Trophoblast cell (in vitro differentiated cells and primary cell): ENCODE results near the gene HKDC1.

ENCODE experiments used
- DNase-seq, 2 donors: peaks; one replicate each; pipeline ENCODE4 v3.0.0-alpha.2; 2016
- H2AFZ ChIP-seq: 2 replicates; pipeline ENCODE4 v1.6.1; 2013; ENCODE audit warnings: low read length, moderate library complexity, mild to moderate bottlenecking; ENCODE audit not compliant: insufficient read depth, poor library complexity
- H2AK5ac ChIP-seq: 2 replicates; pipeline ENCODE4 v1.6.1; 2013; ENCODE audit warnings: mild to moderate bottlenecking, low read length
- H2BK120ac ChIP-seq: 2 replicates; pipeline ENCODE4 v1.6.1; 2013; ENCODE audit warnings: low read length, mild to moderate bottlenecking, moderate library complexity; ENCODE audit not compliant: insufficient read depth, poor library complexity
- H2BK12ac ChIP-seq: 2 replicates; pipeline ENCODE4 v1.6.1; 2013; ENCODE audit warnings: mild to moderate bottlenecking, low read length, moderate library complexity
- H2BK5ac ChIP-seq: 2 replicates; pipeline ENCODE4 v1.6.1; 2013; ENCODE audit warnings: low read length, low read depth, moderate library complexity, mild to moderate bottlenecking; ENCODE audit not compliant: poor library complexity
- H3K14ac ChIP-seq: 2 replicates; pipeline ENCODE4 v1.6.1; 2013; ENCODE audit warnings: mild to moderate bottlenecking, low read length
- H3K18ac ChIP-seq: 2 replicates; pipeline ENCODE4 v1.6.1; 2013; ENCODE audit warnings: mild to moderate bottlenecking, low read length
- H3K23ac ChIP-seq: 2 replicates; pipeline ENCODE4 v1.6.1; 2013; ENCODE audit warnings: low read length
- H3K27ac ChIP-seq: 2 replicates; pipeline ENCODE4 v1.5.1; 2013; ENCODE audit warnings: low read depth, mild to moderate bottlenecking, inconsistent platforms, low read length, moderate library complexity
- H3K27me3 ChIP-seq: 2 replicates; pipeline ENCODE4 v1.6.1; 2013; ENCODE audit warnings: inconsistent platforms, mild to moderate bottlenecking, low read length, moderate library complexity; ENCODE audit not compliant: insufficient read depth
- H3K36me3 ChIP-seq, 2 experiments: 1 replicate in 1 of 2; 2 replicates in 1 of 2; pipeline ENCODE4 v1.6.1; 2013; ENCODE audit warnings: low read length in 2 of 2, mild to moderate bottlenecking in 2 of 2, moderate library complexity in 1 of 2; ENCODE audit not compliant: insufficient read depth in 2 of 2, control insufficient read depth in 1 of 2
- H3K4ac ChIP-seq: 2 replicates; pipeline ENCODE4 v1.6.1; 2013; ENCODE audit warnings: low read depth, mild to moderate bottlenecking, low read length, moderate library complexity
- H3K4me1 ChIP-seq, 2 experiments: 1 replicate in 1 of 2; 2 replicates in 1 of 2; pipeline ENCODE4 v1.6.1; 2013; ENCODE audit warnings: low read length in 2 of 2, mild to moderate bottlenecking in 2 of 2, moderate library complexity in 1 of 2; ENCODE audit not compliant: insufficient read depth in 2 of 2, control insufficient read depth in 1 of 2
- H3K4me2 ChIP-seq: 2 replicates; pipeline ENCODE4 v1.6.1; 2013; ENCODE audit warnings: inconsistent platforms, mild to moderate bottlenecking, low read length, moderate library complexity
- H3K4me3 ChIP-seq: 2 replicates; pipeline ENCODE4 v1.5.1; 2013; ENCODE audit warnings: mild to moderate bottlenecking, low read depth, low read length, inconsistent platforms
- H3K79me1 ChIP-seq: one replicate; pipeline ENCODE4 v1.6.1; 2013; ENCODE audit warnings: low read length
- H3K79me2 ChIP-seq: 2 replicates; pipeline ENCODE4 v1.6.1; 2013; ENCODE audit warnings: low read length, mild to moderate bottlenecking; ENCODE audit not compliant: control insufficient read depth, insufficient read depth, poor library complexity
- H3K9ac ChIP-seq: 2 replicates; pipeline ENCODE4 v1.6.1; 2013; ENCODE audit warnings: mild to moderate bottlenecking, low read length
- H3K9me3 ChIP-seq: 2 replicates; pipeline ENCODE4 v1.6.1; 2013; ENCODE audit warnings: low read depth, mild to moderate bottlenecking, control low read depth, inconsistent platforms, low read length; ENCODE audit not compliant: insufficient read depth
- H4K12ac ChIP-seq: 2 replicates; pipeline ENCODE4 v1.6.1; 2013; ENCODE audit warnings: low read depth, mild to moderate bottlenecking, low read length, moderate library complexity
- H4K8ac ChIP-seq: 2 replicates; pipeline ENCODE4 v1.6.1; 2013; ENCODE audit warnings: low read depth, mild to moderate bottlenecking, low read length, moderate library complexity
- H4K91ac ChIP-seq: one replicate; pipeline ENCODE4 v1.6.1; 2013; ENCODE audit warnings: low read depth, mild to moderate bottlenecking, low read length, moderate library complexity
- WGBS: extraction: QIAGEN DNeasy Blood & Tissue Kit; methylation state at CpG from one replicate; pipeline ENCODE4 v1.1.7; 2013; ENCODE audit warnings: missing lambda C conversion rate; ENCODE audit not compliant: insufficient read length, insufficient coverage; ENCODE audit errors: extremely low coverage; 5-methylcytosine and 5-hydroxymethylcytosine counted together

Gene HKDC1

DNA sequence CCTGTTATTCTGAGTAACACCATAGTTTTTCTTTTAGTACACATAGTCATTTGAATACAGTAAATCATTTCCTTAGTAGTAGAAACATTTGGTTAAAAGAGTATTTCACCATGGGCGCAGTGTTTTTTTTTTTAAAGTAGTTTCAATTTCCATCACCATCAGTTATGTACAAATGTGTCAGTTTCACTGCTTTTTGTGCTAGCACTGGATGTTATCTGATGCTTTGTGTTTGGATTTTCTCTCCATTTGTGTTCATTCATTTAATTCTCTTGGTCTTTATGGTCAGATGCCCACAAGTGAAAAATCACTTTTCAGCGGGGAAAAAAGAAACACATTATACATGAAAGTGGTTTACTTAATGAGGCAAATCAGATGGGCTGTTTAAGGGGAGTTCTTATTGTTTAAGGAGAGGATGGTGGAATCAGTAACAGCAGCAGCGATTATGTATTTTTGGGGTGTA is 42.2 kb downstream of the HKDC1 start:
- no peak overlapping the region for H2BK12ac ChIP-seq
- H3K4me3 ChIP-seq, result no peak overlapping the region
- no peak overlapping the region for H3K4me2 ChIP-seq
- WGBS, result no CpG with 5 or more reads among the region's 3 CpGs
- no peaks in the 10 kb centered on the region for H3K36me3 ChIP-seq
- no peaks in the 10 kb centered on the region for H3K27me3 ChIP-seq
- H3K14ac ChIP-seq, result no peak overlapping the region
- no peak overlapping the region for H4K12ac ChIP-seq
- H2BK120ac ChIP-seq, result no peak overlapping the region
- no peak overlapping the region for H3K23ac ChIP-seq
- H3K27ac ChIP-seq, result no peak overlapping the region
- H4K91ac ChIP-seq, result no peak overlapping the region
- DNase-seq, result no peak
- no peak overlapping the region for H2AFZ ChIP-seq
- no peak overlapping the region for H2AK5ac ChIP-seq
- H2BK5ac ChIP-seq, result no peak overlapping the region
- no peaks in the 10 kb centered on the region for H3K79me2 ChIP-seq
- no peaks in the 10 kb centered on the region for H3K79me1 ChIP-seq
- H3K9ac ChIP-seq, result no peak overlapping the region
- no peaks in the 10 kb centered on the region for H3K4me1 ChIP-seq
- H3K9me3 ChIP-seq, result no peaks in the 10 kb centered on the region
- no peak overlapping the region for H3K4ac ChIP-seq
- no peak overlapping the region for H4K8ac ChIP-seq
- H3K18ac ChIP-seq, result no peak overlapping the region

GRCh38 chr10:69265521-69265920 is 45.4 kb downstream of the HKDC1 start:
- Histone ChIP-seq H3K4me2 (no peak overlapping the region), H3K4me3 (no peak overlapping the region), H3K18ac (no peak overlapping the region), H3K36me3 (no peaks in the 10 kb centered on the region), H3K27me3 (no peaks in the 10 kb centered on the region), H2BK120ac (no peak overlapping the region), H3K9me3 (no peaks in the 10 kb centered on the region), H2BK5ac (no peak overlapping the region), H3K27ac (no peak overlapping the region), H2BK12ac (no peak overlapping the region), H4K8ac (no peak overlapping the region), H4K12ac (no peak overlapping the region), H3K23ac (no peak overlapping the region), H3K79me2 (no peaks in the 10 kb centered on the region), H3K14ac (no peak overlapping the region), H2AK5ac (no peak overlapping the region), H3K79me1 (no peaks in the 10 kb centered on the region), H3K9ac (no peak overlapping the region), H2AFZ (no peak overlapping the region), H3K4me1 (no peaks in the 10 kb centered on the region), H4K91ac (no peak overlapping the region), H3K4ac (no peak overlapping the region)
- DNase-seq, result no peak
- WGBS, result no CpG with 5 or more reads among the region's 17 CpGs

DNA sequence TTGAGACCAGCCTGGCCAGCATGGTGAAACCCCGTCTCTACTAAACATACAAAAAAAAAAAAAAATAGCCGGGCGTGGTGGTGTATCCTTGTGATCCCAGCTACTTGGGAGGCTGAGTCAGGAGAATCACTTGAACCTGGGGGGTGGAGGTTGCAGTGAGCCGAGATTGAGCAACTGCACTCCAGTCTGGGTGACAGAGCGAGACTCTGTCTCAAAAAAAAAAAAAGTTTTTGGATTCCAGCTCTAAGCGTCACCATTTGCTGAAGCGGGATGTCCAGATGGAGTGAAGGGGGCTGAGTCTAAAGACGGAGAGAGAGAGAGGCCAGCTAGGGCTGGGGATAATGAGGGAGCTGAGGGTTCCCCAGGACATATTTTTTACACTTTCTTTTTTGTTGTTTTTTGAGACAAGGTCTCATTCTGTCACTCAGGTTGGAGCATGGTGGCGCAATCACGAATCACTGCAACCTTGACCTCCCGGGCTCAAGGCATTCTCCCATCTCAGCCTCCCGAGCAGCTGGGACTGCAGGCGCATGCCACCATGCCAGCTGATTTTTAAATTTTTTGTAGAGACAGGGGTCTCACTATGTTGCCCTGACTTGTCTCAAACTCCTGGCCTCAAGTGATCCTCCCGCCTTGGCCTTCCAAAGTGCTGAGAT is 48.8 kb downstream of the HKDC1 start:
- no peak overlapping the region for H3K14ac ChIP-seq
- H3K9me3 ChIP-seq, result no peaks in the 10 kb centered on the region
- WGBS, result no CpG with 5 or more reads among the region's 14 CpGs
- no peak overlapping the region for H3K18ac ChIP-seq
- H3K79me2 ChIP-seq, result no peaks in the 10 kb centered on the region
- H3K27ac ChIP-seq, result no peak overlapping the region
- DNase-seq, result peak; percentile 78 to 90
- no peaks in the 10 kb centered on the region for H3K79me1 ChIP-seq
- no peak overlapping the region for H4K91ac ChIP-seq
- H3K27me3 ChIP-seq, result no peaks in the 10 kb centered on the region
- H4K8ac ChIP-seq, result no peak overlapping the region
- H2BK5ac ChIP-seq, result no peak overlapping the region
- no peak overlapping the region for H2BK120ac ChIP-seq
- no peak overlapping the region for H3K4ac ChIP-seq
- no peak overlapping the region for H2AFZ ChIP-seq
- H3K4me1 ChIP-seq, result no peaks in the 10 kb centered on the region
- H3K23ac ChIP-seq, result no peak overlapping the region
- H2AK5ac ChIP-seq, result no peak overlapping the region
- no peak overlapping the region for H4K12ac ChIP-seq
- no peak overlapping the region for H3K9ac ChIP-seq
- H3K4me2 ChIP-seq, result no peak overlapping the region
- H3K36me3 ChIP-seq, result no peaks in the 10 kb centered on the region
- no peak overlapping the region for H2BK12ac ChIP-seq
- H3K4me3 ChIP-seq, result no peak overlapping the region

GRCh38 chr10:69269761-69270160 is 49.6 kb downstream of the HKDC1 start:
- H2BK120ac ChIP-seq, result no peak overlapping the region
- no peaks in the 10 kb centered on the region for H3K27me3 ChIP-seq
- H3K79me2 ChIP-seq, result no peaks in the 10 kb centered on the region
- no peak overlapping the region for H3K27ac ChIP-seq
- peak; percentile 17 to 52 for DNase-seq
- H3K4me2 ChIP-seq, result no peak overlapping the region
- H4K8ac ChIP-seq, result no peak overlapping the region
- H3K9ac ChIP-seq, result no peak overlapping the region
- no peak overlapping the region for H4K91ac ChIP-seq
- no peak overlapping the region for H4K12ac ChIP-seq
- H3K14ac ChIP-seq, result no peak overlapping the region
- no peak overlapping the region for H3K4ac ChIP-seq
- WGBS, result no CpG with 5 or more reads among the region's 2 CpGs
- H3K9me3 ChIP-seq, result no peaks in the 10 kb centered on the region
- H3K18ac ChIP-seq, result no peak overlapping the region
- no peak overlapping the region for H3K23ac ChIP-seq
- no peak overlapping the region for H2BK5ac ChIP-seq
- H3K79me1 ChIP-seq, result no peaks in the 10 kb centered on the region
- H3K4me3 ChIP-seq, result no peak overlapping the region
- H2BK12ac ChIP-seq, result no peak overlapping the region
- H3K36me3 ChIP-seq, result no peaks in the 10 kb centered on the region
- no peak overlapping the region for H2AK5ac ChIP-seq
- no peaks in the 10 kb centered on the region for H3K4me1 ChIP-seq
- H2AFZ ChIP-seq, result no peak overlapping the region
